HG03520 (cell line): Measurements from ENCODE around the gene XG.
"Not testable (repeated sequence)": the region's sequence is repeated elsewhere in the genome, so short reads cannot be mapped to it uniquely, and the experiment has no call there.

Source experiments
- ATAC-seq: cut with Tn5 transposase; IDR thresholded peaks from one replicate; pipeline ENCODE4 v1.9.1; 2021; ENCODE audit warnings: mild to moderate bottlenecking, moderate library complexity; ENCODE audit not compliant: unreplicated experiment

XG gene, protein sequence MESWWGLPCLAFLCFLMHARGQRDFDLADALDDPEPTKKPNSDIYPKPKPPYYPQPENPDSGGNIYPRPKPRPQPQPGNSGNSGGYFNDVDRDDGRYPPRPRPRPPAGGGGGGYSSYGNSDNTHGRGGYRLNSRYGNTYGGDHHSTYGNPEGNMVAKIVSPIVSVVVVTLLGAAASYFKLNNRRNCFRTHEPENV

DNA sequence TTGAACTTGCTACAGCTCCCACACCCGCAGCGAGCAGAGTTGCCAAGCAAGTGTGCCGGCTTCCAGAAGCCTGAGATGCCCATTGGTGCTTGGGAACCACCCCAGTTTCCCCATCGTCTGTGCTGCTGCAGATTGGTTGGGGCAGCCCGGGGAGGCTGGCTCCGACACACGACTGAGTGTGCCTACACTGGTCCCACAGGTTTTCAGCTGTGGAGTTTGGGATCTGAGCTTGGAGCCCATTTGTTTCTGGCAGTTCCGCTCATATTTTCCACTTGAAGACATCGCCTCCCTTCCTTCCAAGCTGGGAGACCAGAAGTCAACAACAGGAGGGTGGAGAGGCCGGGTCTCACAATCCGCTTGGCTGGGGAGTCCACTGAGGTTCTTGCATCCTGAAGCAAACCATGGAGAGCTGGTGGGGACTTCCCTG, at the start of gene XG:
Gene XG, plus strand, starts transcription at position 167 of the 427 bp plus-strand sequence. Its CDS starts 235 bp downstream, at position 402.
- not testable (repeated sequence) for ATAC-seq

- no peak for ATAC-seq
Measured at GRCh38 chrX:2703991-2704369, 47.9 kb upstream of the XG start.

DNA sequence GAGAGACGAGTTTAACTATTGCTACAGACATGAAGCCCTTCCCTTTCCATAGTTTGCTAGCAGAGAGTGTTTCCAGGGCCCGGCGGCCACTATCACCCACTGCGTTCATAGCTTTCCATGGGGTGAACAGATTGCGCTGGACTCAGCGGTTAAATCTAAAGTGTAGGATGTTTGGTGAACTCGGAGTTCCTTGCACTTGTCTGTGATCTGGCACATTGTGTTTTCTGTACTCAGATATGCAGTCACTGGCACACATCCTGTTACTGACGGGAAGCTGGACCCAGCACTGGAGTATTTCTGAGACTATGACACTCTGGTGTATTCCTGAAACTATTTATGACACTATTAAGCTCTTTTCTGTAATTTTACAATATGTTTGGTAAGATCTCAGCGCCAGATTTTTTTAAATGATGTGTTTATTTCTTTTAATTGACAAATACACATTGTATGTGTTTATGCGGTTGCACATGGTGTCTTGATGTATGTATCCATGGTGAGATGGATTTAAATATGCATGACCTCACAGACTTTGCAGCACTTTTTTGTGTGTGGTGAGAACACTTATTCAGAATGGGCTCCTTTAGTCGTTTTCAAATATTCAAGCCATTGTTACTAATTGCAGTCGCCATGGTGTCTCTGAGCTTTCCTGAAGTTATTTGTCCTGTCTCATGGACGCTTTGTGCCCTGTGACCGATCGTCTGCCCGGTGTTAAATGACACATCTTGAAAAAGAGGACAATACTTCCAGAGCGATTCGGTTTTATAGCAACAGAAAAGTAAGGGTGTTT, 46.6 kb upstream of the XG start:
- no peak for ATAC-seq

DNA sequence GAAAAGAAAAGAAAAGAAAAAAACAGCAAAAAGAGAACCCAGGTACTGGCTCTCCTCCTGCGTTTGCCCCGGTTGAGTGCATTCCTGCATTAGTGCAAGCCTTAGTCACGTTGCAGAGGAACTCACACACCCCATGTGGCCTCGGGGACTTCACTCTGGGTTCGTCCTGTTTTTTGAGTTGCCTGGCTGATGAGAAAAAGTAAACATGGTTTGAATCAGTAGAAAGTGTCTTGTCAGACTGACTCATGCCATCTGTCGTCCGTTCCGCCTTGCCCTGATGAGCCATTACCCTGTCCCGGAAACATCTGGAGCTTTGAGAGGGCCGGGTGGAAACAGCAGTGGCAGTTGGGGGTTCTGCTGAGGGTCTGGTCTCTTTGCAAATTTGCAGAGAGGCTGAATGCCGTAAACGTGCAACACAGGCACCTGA, 44.5 kb upstream of the XG start:
- peak; percentile 92 for ATAC-seq

DNA sequence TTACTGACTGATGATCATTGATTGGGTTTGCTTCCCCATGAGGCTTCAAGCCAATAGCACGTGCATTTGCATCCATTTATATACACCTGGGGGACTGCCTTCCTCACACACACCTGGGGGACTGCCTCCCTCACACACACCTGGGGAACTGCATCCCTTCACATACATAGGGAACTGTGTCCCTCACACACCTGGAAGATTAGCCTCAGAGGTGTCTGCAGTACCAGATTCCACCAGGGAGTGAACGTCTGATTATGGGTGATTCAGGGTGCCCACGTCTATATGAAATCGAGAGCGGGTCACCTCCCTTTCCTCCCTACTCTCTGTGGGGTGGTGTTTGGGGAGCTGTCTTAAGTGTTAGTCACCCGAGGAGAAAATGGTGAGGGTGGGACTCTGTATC, 43.8 kb upstream of the XG start:
- no peak for ATAC-seq

DNA sequence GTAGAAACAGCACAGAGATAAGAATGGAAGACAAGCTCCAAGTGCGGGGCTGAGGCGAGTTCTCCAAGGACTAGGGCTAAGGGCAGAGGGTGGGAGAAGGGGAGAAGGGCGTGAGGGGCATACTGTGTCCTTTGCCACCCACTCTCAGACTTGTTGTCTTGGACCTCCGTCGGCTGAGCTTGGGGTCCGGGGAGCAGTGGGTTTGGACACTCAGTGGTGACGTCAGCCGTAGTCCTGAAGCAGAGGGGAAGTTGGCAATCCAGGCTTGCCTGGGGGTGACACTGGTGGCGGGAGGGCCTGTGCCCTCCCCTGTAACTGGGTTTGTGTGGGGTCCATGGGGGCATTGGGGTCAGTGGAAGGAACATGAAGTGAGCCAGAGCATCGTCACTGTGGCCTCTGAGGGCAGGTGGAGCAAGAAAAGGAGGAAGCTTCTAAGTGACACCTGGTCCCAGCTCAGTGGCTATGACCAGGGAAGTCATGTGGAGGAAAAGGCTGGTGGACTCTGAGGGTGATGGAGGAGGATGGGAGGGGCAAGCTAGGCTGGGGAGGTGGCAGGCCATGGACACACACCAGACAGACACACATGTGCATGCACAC, 43.1 kb upstream of the XG start:
- ATAC-seq: no peak

- no peak for ATAC-seq
Measured at GRCh38 chrX:2709556-2709955, 42.3 kb upstream of the XG start.

GRCh38 chrX:2710041-2710840, 41.6 kb upstream of the XG start:
- no peak for ATAC-seq

DNA sequence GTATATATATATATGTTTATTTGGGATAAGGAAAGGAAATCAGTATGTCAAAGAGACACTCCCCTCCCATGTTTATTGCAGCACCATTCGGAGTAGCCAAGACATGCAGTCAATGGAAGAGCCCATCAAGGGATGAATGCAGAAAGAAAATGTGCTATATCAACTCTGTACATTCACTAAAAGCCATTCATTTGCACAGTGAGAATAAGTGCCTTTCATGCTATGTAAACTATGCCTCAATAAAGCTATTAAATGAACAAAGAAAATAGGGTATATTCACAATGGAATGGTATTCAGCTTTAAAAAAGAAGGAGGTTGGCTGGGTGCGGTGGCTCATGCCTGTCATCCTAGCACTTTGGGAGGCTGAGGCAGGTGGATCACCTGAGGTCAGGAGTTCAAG, 40.4 kb upstream of the XG start:
- ATAC-seq: no peak

GRCh38 chrX:2712428-2712827, 39.4 kb upstream of the XG start:
- no peak for ATAC-seq

GRCh38 chrX:2712890-2713840, 38.7 kb upstream of the XG start:
- ATAC-seq: no peak

GRCh38 chrX:2714551-2714950, 37.3 kb upstream of the XG start:
- ATAC-seq: no peak

- no peak for ATAC-seq
Measured at GRCh38 chrX:2715066-2715600, 36.7 kb upstream of the XG start.

DNA sequence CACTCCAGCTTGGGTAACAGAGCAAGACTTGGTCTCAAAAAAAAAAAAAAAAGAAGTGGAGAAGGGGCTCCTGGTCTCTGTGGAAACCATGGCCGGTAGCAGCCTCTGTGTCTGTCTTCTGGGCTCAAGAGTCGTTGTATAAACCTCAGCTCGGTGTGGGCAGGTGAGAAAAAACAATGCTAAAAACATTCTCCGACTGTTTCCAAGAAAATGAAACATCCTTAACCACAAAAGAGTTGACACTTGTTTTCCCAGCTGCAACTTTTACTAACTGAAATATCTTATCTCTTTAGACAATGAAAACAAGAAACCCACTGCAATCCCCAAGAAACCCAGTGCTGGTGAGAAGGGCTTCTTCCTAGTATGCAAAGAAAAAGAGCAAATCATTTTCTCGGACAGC, 34.5 kb upstream of the XG start:
- no peak for ATAC-seq

DNA sequence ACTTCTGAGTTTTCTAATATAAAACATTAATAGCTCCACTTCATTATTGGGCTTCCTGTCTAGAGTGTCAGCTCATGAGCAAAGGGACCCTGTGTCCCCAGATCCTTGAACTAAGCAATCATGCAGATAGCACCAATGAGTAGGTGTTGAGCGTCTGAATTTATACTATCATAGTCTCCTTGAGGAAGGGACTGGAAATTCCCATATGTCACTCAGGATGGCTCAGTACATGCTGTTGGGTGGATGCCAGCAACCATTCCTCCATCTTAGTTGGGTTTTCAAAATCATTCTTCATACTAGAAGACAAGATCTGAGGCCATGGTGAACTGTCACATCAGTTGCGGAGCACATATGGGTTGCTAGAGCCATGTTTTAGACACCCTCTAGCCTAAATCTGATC, 33.0 kb upstream of the XG start:
- ATAC-seq: no peak

DNA sequence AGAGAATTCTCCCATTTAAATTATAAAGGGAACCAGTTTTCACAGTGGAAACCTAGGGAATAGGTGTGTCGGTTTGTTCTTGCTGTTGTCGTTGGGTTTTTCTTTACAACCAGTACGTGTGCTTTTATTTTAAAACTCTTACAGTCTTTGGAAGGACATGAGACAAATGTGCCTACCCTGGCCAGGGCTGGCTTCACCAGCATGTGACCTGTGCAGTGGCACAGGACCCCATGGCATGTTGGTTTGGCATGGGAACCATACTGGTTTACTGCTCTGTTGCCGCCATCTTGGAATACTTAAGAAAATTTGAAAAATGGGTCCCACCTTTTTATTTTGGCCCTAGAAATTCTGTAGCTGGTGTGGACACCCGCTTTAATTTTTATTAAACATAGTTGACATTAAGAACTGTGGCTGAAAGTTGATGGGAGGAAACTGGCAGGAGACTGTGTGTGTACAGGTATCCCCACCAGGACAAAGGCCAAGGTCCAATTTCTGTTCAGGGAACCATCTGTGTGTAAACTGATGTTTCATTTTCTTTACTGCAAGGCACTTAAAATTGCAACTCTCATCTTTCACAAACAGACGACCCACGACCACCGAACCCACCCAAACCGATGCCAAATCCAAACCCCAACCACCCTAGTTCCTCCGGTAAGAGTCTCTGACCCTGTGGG, 31.9 kb upstream of the XG start:
- ATAC-seq: no peak

DNA sequence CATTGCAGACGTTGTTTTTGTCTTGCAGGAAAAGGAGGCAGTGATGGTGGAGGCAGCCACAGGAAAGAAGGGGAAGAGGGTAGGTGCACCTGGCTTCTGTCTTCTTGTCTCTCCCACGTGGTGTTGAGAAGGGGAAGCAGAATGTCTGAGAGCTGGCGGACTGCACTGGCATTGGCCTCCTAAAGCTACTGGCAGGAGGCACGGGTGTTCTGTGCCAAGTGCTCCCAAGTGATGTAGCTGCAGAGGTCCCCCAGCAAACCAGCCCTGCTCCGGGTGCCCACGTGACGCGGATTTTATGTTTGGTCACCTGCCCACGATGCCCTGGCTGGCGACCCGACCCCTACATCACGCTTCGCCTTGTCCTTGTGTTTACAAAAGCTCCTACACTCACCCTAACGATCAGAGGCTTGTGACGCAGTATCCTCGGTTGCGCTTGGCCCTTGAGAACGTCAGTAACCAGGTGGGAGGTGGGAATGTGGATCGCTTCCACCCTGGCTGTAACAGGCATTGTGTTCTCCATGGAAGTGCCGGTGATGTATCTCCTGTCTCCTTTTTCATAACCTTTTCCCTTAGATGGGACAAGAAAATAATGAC, 28.5 kb upstream of the XG start:
- ATAC-seq: no peak

DNA sequence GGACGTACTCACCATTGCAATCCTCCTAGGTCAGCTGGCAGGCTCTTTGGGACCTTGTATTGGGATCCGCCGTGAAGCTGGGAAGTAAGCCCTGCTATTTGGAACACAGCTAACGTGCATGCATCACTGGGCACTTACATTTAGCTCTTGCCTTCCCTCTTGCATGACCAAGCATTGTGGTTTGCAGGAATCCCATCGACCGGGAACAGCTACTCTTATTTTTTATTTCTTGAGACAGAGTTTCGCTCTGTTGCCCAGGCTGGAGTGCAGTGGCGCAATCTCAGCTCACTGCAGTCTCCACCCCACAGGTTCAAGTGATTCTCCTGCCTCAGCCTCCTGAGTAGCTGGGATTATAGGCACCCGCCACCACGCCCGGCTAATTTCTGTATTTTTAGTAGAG, 24.6 kb upstream of the XG start:
- not testable (repeated sequence) for ATAC-seq

DNA sequence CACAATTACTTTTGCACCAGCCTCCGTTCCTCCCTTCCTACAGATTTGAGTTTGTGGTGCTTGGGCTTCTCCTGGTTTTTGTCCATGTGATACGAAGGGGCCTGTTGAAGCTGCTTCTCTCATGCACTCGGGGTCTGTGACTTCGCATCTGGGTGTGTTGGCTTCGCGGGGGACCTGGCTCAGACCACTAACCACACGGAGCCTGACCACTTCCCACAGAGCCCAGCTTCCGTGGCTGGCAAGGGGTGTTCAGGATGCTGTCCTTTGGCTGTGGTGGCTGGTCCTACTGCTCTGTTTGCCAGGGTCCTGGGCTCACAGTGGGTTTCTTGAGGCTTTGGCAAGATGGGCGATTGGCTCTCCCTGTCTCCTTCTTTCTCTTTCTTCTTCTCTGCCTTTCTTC, 19.8 kb upstream of the XG start:
- no peak for ATAC-seq
